HTR-8/SVneo (cell line): ENCODE measurements around the gene FBXO21.
A peak's percentile ranks its signal among the peaks of the same experiment; 100 is the strongest.
"Not testable (repeated sequence)": the region's sequence is repeated elsewhere in the genome, so short reads cannot be mapped to it uniquely, and the experiment has no call there.

Source experiments
- DNase-seq: peaks from one replicate; pipeline ENCODE4 v3.0.0; 2011; ENCODE audit warnings: low spot score, mixed read lengths; ENCODE audit not compliant: insufficient read length
- FAIRE-seq: peaks from 2 replicates; lab custom pipeline; 2011; peaks lifted over from hg19 to GRCh38; lab: Jason Lieb, UNC

Gene FBXO21

GRCh38 chr12:117190210-117190781 lies at the start of gene FBXO21:
TSS of gene FBXO21 (minus strand) at chr12:117190470. CDS start at chr12:117190456, 14 bp downstream.
- FAIRE-seq, result peak; percentile 89
- peak; percentile 89 for DNase-seq

- DNase-seq (peak; percentile 51), FAIRE-seq (no peak)
Observed at GRCh38 chr12:117236456-117237001, 46.3 kb upstream of the FBXO21 start.

- DNase-seq (no peak), FAIRE-seq (no peak)
Observed at GRCh38 chr12:117235261-117235660, 45.0 kb upstream of the FBXO21 start.

- no peak for DNase-seq
- no peak for FAIRE-seq
Observed at GRCh38 chr12:117234441-117234840, 44.2 kb upstream of the FBXO21 start.

GRCh38 chr12:117231750-117232149 lies 41.5 kb upstream of the FBXO21 start:
- DNase-seq (no peak), FAIRE-seq (no peak)

- FAIRE-seq, result no peak
- no peak for DNase-seq
Observed at GRCh38 chr12:117228239-117228638, 38.0 kb upstream of the FBXO21 start.

GRCh38 chr12:117227000-117227653 lies 36.9 kb upstream of the FBXO21 start:
- DNase-seq (no peak), FAIRE-seq (no peak)

GRCh38 chr12:117226505-117226904 lies 36.2 kb upstream of the FBXO21 start:
- FAIRE-seq, result no peak
- no peak for DNase-seq

GRCh38 chr12:117225179-117225578 lies 34.9 kb upstream of the FBXO21 start:
- FAIRE-seq (no peak), DNase-seq (no peak)

GRCh38 chr12:117220947-117221346 lies 30.7 kb upstream of the FBXO21 start:
- not testable (repeated sequence) for FAIRE-seq, DNase-seq

- DNase-seq, result no peak
- FAIRE-seq, result no peak
Observed at GRCh38 chr12:117218149-117218548, 27.9 kb upstream of the FBXO21 start.

- FAIRE-seq, result no peak
- no peak for DNase-seq
Observed at GRCh38 chr12:117216686-117217085, 26.4 kb upstream of the FBXO21 start.

- DNase-seq, result no peak
- no peak for FAIRE-seq
Observed at GRCh38 chr12:117214797-117215196, 24.5 kb upstream of the FBXO21 start.

GRCh38 chr12:117213295-117213808 lies 23.1 kb upstream of the FBXO21 start:
- DNase-seq, result no peak
- no peak for FAIRE-seq

GRCh38 chr12:117212563-117213190 lies 22.4 kb upstream of the FBXO21 start:
- FAIRE-seq, result no peak

GRCh38 chr12:117210266-117210918 lies 20.1 kb upstream of the FBXO21 start:
- DNase-seq, result no peak
- no peak for FAIRE-seq

More at GRCh38 chr12:117212563-117213190, 22.4 kb upstream of the FBXO21 start:
- peak; percentile 79 for DNase-seq

GRCh38 chr12:117209626-117210025 lies 19.4 kb upstream of the FBXO21 start:
- DNase-seq, result no peak
- FAIRE-seq, result no peak

- no peak for DNase-seq
- FAIRE-seq, result no peak
Observed at GRCh38 chr12:117208811-117209455, 18.7 kb upstream of the FBXO21 start.

GRCh38 chr12:117208206-117208605 lies 17.9 kb upstream of the FBXO21 start:
- FAIRE-seq (no peak), DNase-seq (no peak)

GRCh38 chr12:117207675-117208074 lies 17.4 kb upstream of the FBXO21 start:
- FAIRE-seq (no peak), DNase-seq (no peak)
